HCEC 1CT (cell line): ENCODE results near the gene GRIK1.

Experiments
- DNase-seq: peaks from one replicate; pipeline ENCODE4 v3.0.0-alpha.2; 2017

Gene GRIK1

GRCh38 chr21:29826386-29826785 is 113.4 kb downstream of the GRIK1 start:
- DNase-seq = no peak

DNA sequence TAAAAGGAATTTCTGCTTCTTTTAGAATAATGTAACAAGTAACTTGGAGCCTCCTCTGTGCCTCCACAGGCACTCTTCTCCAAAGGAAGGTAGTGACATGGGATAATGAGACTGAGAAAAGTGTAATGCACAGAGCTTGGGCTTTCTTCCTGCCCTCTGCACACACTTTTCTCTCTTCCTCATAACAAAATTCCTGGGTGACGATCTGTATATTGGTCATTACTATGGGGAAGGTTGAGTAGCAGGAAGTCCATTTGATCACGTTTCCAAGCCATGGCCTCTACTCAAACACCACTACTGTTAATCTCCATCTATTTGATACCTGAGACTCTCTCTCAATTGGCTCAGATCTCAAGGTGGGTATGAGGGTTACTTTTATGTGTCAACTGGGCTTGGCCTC is 113.9 kb downstream of the GRIK1 start:
- DNase-seq = no peak

DNA sequence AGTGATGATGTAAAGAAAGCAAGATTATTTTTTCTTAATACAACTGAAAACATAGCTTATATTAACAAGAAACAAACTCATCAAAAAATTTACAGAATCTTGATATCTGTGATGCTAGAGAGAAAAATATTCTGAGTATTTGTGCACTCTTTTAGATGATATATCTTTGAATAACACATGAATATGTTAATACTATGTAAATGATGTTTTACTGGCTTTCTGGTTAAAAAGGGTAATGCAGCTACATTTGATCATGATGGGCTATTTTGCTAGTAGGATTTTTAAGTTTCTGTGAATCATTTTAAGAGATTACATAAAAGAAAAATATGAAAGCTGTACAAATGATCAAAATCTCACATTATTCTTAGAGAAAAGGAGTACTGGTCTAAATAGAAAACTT is 114.5 kb downstream of the GRIK1 start:
- DNase-seq = no peak

- DNase-seq = no peak
Observed at GRCh38 chr21:29822064-29822463, 117.7 kb downstream of the GRIK1 start.

DNA sequence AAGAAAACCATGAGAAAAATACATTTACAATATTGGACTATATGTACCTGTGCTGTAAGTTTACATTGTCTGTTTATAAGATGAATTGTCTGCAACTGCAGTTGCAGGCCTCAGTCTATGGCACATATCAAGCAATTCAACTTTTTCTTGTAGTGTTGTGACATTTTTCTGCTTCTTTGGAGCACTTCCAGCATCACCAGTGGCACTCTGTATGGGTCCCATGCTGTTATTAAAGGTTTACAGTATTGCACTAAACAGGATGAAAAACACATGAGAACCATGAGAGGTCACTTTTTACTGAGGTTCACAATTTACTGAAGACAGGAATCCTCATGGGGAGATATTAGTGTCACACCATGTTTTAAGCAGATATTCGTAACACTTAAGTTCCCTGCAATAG is 118.6 kb downstream of the GRIK1 start:
- no peak for DNase-seq

- DNase-seq = no peak
Observed at GRCh38 chr21:29819675-29820326, 120.0 kb downstream of the GRIK1 start.

- no peak for DNase-seq
Observed at GRCh38 chr21:29818383-29818921, 121.3 kb downstream of the GRIK1 start.

- no peak for DNase-seq
Observed at GRCh38 chr21:29817450-29817849, 122.3 kb downstream of the GRIK1 start.

DNA sequence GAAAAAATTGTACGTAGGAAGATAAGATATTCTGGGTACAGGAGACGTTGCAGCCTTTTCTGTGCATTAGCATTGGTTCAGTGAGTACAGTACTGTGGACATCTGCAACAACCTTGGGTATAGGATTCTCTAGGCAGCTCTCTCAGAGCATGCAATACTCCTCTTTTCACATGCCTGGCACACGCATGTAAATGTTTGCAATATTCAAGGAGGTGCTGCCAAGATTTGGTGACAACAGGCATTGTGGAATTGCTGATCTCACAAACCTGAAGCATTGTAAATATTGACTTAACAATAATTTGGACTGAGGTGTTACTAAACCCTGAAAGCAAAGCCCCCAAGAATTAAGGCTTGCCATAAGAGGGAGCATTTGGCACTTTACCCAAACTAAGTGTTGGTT is 126.8 kb downstream of the GRIK1 start:
- DNase-seq = no peak

GRCh38 chr21:29810871-29811270 is 128.9 kb downstream of the GRIK1 start:
- no peak for DNase-seq

GRCh38 chr21:29808153-29808552 is 131.6 kb downstream of the GRIK1 start:
- no peak for DNase-seq

GRCh38 chr21:29805105-29805504 is 134.7 kb downstream of the GRIK1 start:
- no peak for DNase-seq

DNA sequence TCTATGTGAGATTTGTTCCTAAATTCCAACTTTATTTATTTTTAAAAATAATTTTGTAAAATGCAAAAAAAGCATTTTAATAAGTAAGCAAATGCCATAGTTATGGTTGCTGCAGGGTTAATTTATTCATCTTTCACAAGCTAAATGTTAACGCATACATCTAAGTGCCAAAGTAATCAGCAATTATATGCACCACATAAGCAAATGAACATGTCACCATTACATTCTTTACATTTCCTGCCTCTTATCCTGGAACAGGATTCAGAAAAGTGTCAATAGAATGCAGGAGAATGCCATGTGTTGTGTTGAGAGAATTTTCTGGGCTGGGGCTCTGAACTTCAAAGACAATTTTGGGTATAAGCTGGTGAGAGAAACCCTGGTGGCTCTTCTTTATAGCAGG is 136.6 kb downstream of the GRIK1 start:
- no peak for DNase-seq

DNA sequence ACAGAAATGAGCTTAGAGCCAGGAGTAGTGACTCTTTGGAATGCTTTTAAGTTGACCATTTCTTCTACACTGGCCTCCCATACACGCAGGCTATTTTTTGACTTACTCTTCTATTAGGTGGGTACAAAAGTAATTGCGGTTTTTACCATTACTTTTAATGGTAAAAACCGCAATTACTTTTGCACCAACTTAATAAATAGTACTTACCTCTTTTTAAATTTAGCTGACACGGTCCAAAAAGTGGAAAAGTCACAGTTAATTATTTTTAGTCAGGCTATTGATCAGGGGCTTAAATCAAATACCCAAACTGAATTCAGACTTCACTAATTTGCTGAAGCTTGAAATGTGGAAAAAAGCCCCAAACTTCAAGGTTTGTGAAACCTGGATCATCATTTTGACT is 138.7 kb downstream of the GRIK1 start:
- DNase-seq = no peak

DNA sequence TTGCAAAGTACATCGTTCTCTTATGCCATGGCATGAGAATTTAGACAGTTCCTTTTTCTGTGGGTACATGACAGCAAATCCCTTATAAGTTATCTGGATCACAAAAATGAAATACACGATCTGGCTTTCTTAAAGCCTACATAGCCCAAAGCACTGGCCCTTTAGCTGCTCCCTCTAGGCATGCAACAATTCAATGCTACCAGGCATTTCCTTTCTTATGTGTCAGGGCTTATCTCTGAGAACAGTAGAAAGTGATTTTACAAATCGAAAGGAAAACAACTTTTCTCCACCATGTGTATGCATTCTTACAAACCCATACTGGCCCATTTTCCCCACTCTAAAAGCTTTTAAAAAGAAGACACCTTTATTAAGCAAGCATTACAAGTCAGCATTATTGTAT is 139.7 kb downstream of the GRIK1 start:
- no peak for DNase-seq

DNA sequence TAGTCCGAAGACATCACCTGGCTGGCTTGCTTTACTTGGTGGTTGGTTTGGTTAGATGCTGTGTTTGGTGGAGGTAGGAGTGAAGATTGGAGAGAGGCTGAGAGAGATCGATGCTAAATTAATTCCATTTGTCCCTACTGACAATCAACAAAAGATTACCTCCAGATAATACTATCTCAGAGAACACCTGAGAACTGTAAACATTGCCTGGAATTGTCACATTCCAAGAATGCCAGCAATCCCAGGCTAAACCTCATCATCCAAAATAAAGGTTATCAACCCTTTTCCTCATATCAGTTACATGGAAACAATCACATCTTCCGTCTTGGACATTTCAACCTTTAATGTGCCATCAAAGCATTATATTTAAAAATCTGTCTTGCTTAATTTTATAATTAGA is 141.0 kb downstream of the GRIK1 start:
- DNase-seq = no peak

DNA sequence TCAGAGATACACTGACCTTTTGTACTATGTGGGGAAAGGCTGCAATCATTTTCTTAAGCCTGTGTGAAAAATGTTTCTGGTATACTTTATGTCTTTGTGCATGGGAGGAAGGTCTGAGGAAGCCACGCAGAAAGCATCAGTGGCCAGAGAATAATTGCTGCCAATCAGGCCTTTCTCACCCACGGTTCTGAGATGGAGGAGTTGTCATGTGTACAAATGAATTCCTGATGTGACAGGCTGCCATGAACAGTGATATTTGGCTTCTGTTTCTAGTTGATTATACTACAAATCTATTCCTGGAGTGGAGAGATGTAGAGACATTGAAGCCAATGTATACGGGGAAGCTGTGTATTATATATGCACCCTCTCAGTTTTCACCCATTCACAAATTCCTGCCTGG is 142.6 kb downstream of the GRIK1 start:
- no peak for DNase-seq

- DNase-seq = no peak
Observed at GRCh38 chr21:29793712-29794111, 146.1 kb downstream of the GRIK1 start.

DNA sequence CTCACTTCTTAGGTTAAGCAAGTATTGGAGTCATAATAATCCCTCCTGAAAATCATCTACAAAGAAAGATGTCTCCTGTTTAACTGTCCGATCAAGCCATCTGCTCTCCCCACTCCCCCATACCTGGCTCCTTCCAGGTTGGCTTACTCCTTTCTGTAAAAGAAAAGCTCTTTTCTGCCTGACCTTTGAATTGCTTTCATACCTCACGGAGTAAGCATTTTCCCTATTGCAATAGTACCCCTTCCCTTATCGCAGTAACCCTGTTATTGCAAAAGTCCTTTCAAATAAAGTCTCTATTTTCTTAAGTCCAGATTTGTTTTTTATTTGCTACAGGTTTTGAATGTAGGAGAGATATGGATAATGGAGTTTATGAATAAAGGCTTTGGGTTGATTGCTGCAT is 150.4 kb downstream of the GRIK1 start:
- no peak for DNase-seq

DNA sequence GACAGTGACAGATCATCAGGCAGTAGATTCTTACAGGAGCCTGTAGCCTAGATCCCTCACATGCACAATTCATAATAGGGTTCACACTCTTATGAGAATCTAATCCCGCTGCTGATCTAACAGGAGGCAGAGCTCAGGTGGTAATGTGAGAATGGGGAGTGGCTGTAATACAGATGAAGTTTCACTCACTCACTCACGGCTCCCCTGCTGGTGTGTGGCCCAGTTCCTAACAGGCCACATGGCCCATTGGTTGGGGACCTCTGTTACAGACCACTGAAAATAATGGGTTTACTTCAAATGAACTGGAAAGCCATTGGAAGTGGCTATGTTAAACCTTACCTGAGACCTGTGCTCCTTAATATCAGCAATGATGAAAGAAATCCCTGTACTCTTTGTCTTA is 151.0 kb downstream of the GRIK1 start:
- DNase-seq = no peak

DNA sequence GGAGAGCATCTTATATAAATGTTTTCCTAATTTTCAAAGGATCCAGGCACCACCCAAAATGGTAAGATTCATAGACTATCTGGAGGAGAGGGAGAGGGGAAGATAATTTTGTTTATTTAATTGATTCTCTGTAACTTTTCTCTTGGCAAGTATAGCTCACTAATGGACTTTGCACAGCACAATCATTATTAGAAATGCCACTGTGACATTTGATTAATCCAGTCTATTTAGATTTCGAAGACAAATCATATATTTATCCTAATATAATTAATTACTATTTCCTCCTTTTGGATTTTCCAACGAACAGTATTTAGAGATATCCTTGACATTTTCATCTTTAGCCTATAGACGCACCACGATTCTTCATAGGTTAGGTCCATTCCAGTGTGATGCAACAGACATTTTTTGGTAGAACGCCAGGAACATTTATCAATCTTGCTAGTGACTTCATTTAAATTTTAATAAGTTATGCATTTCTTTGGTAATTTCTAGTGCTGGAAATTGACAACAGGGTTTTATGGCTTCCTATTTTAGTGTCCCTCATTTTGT is 152.4 kb downstream of the GRIK1 start:
- no peak for DNase-seq

GRCh38 chr21:29786496-29787360 is 153.1 kb downstream of the GRIK1 start:
- DNase-seq = no peak

- no peak for DNase-seq
Observed at GRCh38 chr21:29777160-29777559, 162.6 kb downstream of the GRIK1 start.

- DNase-seq = no peak
Observed at GRCh38 chr21:29775462-29775861, 164.3 kb downstream of the GRIK1 start.
